ENCODE results near the gene LDB2.

Gene LDB2

GRCh38 chr4:16757080-16757521, 141.3 kb downstream of the LDB2 start:
- DNase-seq (ENCODE audit: low read depth), result no peak
- TF ChIP-seq, protein P1, sequence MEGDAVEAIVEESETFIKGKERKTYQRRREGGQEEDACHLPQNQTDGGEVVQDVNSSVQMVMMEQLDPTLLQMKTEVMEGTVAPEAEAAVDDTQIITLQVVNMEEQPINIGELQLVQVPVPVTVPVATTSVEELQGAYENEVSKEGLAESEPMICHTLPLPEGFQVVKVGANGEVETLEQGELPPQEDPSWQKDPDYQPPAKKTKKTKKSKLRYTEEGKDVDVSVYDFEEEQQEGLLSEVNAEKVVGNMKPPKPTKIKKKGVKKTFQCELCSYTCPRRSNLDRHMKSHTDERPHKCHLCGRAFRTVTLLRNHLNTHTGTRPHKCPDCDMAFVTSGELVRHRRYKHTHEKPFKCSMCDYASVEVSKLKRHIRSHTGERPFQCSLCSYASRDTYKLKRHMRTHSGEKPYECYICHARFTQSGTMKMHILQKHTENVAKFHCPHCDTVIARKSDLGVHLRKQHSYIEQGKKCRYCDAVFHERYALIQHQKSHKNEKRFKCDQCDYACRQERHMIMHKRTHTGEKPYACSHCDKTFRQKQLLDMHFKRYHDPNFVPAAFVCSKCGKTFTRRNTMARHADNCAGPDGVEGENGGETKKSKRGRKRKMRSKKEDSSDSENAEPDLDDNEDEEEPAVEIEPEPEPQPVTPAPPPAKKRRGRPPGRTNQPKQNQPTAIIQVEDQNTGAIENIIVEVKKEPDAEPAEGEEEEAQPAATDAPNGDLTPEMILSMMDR (IDR thresholded peaks at IDR 0.05; ENCODE audit: insufficient read depth, low read depth, low read length, missing control alignments), result no peak
- H3K4me3 ChIP-seq (ENCODE audit: low read depth, low read length), result no peak overlapping the region

- TF ChIP-seq, protein P1 (IDR thresholded peaks at IDR 0.05; ENCODE audit: insufficient read depth, low read depth, low read length, missing control alignments), result no peak
- no peak for DNase-seq (ENCODE audit: low read depth)
Measured at GRCh38 chr4:16754104-16754503, 144.3 kb downstream of the LDB2 start.

GRCh38 chr4:16752150-16752549, 146.3 kb downstream of the LDB2 start:
- DNase-seq (ENCODE audit: low read depth), result no peak

More at GRCh38 chr4:16754104-16754503, 144.3 kb downstream of the LDB2 start:
- H3K4me3 ChIP-seq (ENCODE audit: low read depth, low read length), result no peak overlapping the region

GRCh38 chr4:16750882-16751642, 147.4 kb downstream of the LDB2 start:
- TF ChIP-seq, protein P1 (IDR thresholded peaks at IDR 0.05; ENCODE audit: insufficient read depth, low read depth, low read length, missing control alignments), result no peak
- H3K4me3 ChIP-seq (ENCODE audit: low read depth, low read length), result no peak overlapping the region
- no peak for DNase-seq (ENCODE audit: low read depth)

More at GRCh38 chr4:16752150-16752549, 146.3 kb downstream of the LDB2 start:
- H3K4me3 ChIP-seq (ENCODE audit: low read depth, low read length), result no peak overlapping the region
- TF ChIP-seq, protein P1 (IDR thresholded peaks at IDR 0.05; ENCODE audit: insufficient read depth, low read depth, low read length, missing control alignments), result no peak

DNA sequence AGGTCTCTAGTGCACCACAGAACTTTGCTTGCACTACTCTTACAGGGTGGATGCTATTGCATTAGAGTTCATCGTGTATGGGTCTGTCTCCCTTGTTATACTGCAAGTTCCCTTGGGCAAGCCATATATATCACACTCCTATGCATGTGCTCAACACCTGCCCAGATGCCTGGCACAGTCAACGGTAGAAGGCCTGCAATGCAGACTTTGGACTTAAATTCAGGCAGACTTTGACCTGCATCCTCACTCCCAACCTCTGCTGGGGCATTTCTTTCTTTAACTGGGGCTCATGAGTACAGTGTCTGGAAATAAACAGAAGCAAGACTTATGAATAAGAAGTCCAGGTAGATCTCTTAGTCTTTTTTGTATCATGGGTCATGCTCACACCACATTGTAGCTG, 148.2 kb downstream of the LDB2 start:
- TF ChIP-seq, protein P1 (IDR thresholded peaks at IDR 0.05; ENCODE audit: insufficient read depth, low read depth, low read length, missing control alignments), result no peak
- no peak overlapping the region for H3K4me3 ChIP-seq (ENCODE audit: low read depth, low read length)
- no peak for DNase-seq (ENCODE audit: low read depth)

GRCh38 chr4:16745887-16746286, 152.6 kb downstream of the LDB2 start:
- H3K4me3 ChIP-seq (ENCODE audit: low read depth, low read length), result no peak overlapping the region
- DNase-seq (ENCODE audit: low read depth), result no peak
- TF ChIP-seq, protein P1 (IDR thresholded peaks at IDR 0.05; ENCODE audit: insufficient read depth, low read depth, low read length, missing control alignments), result no peak

All from GM12865 (cell line).